Subcutaneous abdominal adipose tissue (tissue), 5 donors: ENCODE results near the gene KRTAP4-2.
"Not testable (repeated sequence)": the region's sequence is repeated elsewhere in the genome, so short reads cannot be mapped to it uniquely, and the experiment has no call there.

Experiments used
- H3K27ac ChIP-seq: one replicate; pipeline ENCODE4 v1.7.0; 2013; ENCODE audit warnings: low read depth, mild to moderate bottlenecking, inconsistent platforms, low read length, moderate library complexity
- H3K27me3 ChIP-seq, 5 donors: one replicate each; pipeline ENCODE4 v1.7.0; 2013; ENCODE audit warnings: low read length in 5 of 5, inconsistent platforms in 1 of 5; ENCODE audit not compliant: control insufficient read depth in 5 of 5, insufficient read depth in 4 of 5
- H3K36me3 ChIP-seq, 5 donors: one replicate each; pipeline ENCODE4 v1.7.0; 2013; ENCODE audit warnings: low read length in 5 of 5; ENCODE audit not compliant: control insufficient read depth in 5 of 5, insufficient read depth in 5 of 5
- H3K4me1 ChIP-seq, 5 donors: one replicate each; pipeline ENCODE4 v1.7.0; 2013; ENCODE audit warnings: low read length in 5 of 5, mild to moderate bottlenecking in 3 of 5, moderate library complexity in 1 of 5; ENCODE audit not compliant: control insufficient read depth in 5 of 5, insufficient read depth in 5 of 5
- H3K4me3 ChIP-seq, 5 donors: one replicate each; pipeline ENCODE4 v1.7.0; 2013; ENCODE audit warnings: low read length in 5 of 5, low read depth in 1 of 5
- H3K9ac ChIP-seq, 5 donors: one replicate each; pipeline ENCODE4 v1.7.0; 2013; ENCODE audit warnings: low read length in 5 of 5, mild to moderate bottlenecking in 4 of 5, moderate library complexity in 3 of 5
- H3K9me3 ChIP-seq, 5 donors: one replicate each; pipeline ENCODE4 v1.7.0; 2013; ENCODE audit warnings: low read length in 5 of 5; ENCODE audit not compliant: control insufficient read depth in 5 of 5
- donor health status: healthy.
- donor health status: healthy.
- donor health status: healthy.
- donor health status: healthy.
- donor health status: healthy.

The KRTAP4-2 gene

DNA sequence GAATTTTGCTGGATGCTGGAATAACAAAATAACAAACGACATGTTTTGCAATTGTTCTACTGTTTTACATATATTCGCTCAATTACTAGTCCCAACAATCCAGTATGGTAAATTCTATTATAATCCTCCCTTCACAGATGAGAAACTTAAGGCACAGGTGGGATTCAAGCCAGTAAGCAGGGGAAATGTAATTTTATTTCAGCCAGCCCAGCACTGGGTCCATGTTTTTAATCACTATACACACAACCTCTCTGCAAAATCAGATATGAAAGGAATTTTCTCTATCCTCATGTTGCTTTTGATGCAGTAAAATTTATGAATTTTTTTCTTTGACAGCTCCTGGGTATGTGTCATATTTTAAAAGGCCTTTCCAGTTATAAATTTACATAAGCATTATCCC is 32.8 kb downstream of the KRTAP4-2 start:
- H3K27ac ChIP-seq: no peak overlapping the region
- H3K9me3 ChIP-seq: peaks cover under 1 to 14% (median 8%) of the 10 kb centered on the region in 5 donors
- peaks cover 0 to 5% (median 0%) of the 10 kb centered on the region in 5 donors for H3K27me3 ChIP-seq
- no peak overlapping the region for H3K4me3 ChIP-seq
- no peak overlapping the region for H3K9ac ChIP-seq
- H3K36me3 ChIP-seq: no peaks in the 10 kb centered on the region
- H3K4me1 ChIP-seq: no peaks in the 10 kb centered on the region

DNA sequence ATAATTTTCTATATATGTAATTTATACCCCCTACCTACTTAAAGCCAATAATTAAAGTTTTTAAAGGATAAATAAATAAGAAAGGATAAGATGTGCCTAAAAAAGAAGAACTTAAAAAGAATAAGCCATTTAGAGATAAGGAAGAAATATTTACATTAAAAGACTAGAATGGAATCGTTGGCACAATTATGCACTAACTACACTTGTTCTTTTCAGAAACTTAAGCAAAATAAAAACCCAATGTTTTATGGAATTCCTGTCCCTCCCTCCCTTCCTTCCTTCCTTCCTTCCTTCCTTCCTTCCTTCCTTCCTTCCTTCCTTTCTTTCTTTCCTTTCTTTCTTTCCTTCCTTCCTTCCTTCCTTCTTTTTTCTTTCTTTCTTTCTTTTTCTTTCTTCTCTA is 33.2 kb downstream of the KRTAP4-2 start:
- Histone ChIP-seq H3K36me3 (no peaks in the 10 kb centered on the region), H3K27ac (no peak overlapping the region)

DNA sequence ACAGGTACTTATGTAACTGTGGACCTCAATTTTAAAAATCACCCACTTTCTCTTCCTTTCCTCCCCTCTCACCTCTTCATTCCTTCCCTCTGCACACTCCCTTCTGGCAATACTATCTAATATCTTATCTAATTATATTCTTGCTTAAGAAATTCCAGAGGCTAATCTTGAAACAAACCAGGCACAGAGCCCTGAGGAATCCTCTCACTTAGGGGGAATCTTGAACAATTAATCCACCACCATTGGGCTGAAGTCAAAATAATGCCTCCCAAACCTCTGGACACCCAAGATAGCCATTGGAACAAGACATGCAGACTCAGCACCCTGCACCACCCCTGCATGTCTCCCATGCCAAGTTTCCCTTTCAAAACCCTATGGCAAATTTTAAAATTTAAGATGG is 36.7 kb downstream of the KRTAP4-2 start:
- H3K9ac ChIP-seq: no peak overlapping the region
- H3K36me3 ChIP-seq: no peaks in the 10 kb centered on the region
- peaks cover 3 to 21% (median 14%) of the 10 kb centered on the region in 5 donors for H3K9me3 ChIP-seq
- H3K4me3 ChIP-seq: no peak overlapping the region
- no peaks in the 10 kb centered on the region for H3K4me1 ChIP-seq
- peaks cover 0 to 4% (median 0%) of the 10 kb centered on the region in 5 donors for H3K27me3 ChIP-seq
- no peak overlapping the region for H3K27ac ChIP-seq

More for the DNA sequence above, 33.2 kb downstream of the KRTAP4-2 start:
- no peak overlapping the region for H3K9ac ChIP-seq
- no peaks in the 10 kb centered on the region for H3K4me1 ChIP-seq
- H3K27me3 ChIP-seq: peaks cover 0 to 4% (median 0%) of the 10 kb centered on the region in 5 donors
- H3K9me3 ChIP-seq: peaks cover 3 to 18% (median 11%) of the 10 kb centered on the region in 5 donors
- H3K4me3 ChIP-seq: no peak overlapping the region

DNA sequence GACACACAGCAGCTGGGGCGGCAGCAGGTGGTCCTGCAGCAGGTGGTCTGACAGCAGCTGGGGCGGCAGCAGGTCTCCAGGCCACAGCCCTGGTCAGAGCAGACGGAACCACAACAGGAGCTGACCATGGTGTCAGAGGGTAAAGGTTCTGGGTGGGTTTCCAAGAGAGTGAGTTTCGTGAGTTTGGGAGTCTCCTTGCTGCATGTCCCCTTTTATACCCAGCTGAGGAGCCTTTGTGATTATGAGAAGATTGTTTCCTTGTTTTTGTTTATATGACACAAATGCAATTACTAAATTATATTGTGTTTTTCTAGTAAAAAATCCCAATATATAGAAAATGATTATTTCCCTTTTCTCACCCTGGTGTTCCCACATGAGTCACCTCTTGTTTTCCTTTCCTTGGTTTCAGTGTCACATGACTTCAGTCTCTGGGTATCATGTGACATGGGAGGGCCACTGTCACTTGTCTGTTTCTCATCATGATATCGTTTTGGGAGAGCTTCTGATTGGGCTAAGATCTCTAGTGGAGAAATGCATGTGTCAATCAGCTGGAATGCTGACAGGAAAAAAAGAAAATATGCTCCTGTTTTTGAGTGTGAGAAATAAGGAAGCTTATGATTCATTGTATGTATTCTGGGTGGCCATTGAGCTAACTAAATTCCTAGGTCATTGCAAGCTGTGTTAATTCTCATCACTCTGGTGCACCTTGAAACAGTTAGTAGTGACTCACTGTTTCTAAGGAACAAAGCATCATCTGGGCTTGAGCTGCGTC is 37.5 kb downstream of the KRTAP4-2 start, which contains the start of gene KRTAP4-6:
Gene KRTAP4-6, minus strand, starts transcription at position 185 of the 772 bp plus-strand sequence. Its CDS starts 57 bp downstream, at position 128.
- H3K4me1 ChIP-seq: no peaks in the 10 kb centered on the region
- H3K27me3 ChIP-seq: peaks cover 0 to 4% (median 0%) of the 10 kb centered on the region in 5 donors
- H3K27ac ChIP-seq: no peak within 1 kb of the TSS
- H3K4me3 ChIP-seq: no peak within 1 kb of the TSS
- no peak within 1 kb of the TSS for H3K9ac ChIP-seq
- H3K36me3 ChIP-seq: no peaks in the 10 kb centered on the region
- H3K9me3 ChIP-seq: peaks cover 3 to 21% (median 14%) of the 10 kb centered on the region in 5 donors

DNA sequence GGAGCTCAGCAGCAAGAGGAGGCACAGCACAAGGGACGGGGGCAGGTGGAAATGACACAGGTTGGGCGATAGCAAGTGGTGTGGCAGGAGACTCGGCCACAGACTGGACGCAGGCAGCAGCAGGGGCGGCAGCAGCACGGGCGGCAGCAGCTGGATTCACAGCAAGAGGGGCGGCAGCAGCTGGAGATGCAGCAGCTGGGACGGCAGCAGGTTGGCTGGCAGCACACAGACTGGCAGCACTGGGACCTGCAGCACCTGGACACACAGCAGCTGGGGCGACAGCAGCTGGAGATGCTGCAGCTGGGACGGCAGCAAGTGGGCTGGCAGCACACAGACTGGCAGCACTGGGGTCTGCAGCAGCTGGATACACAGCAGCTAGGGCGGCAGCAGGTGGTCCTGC is 38.2 kb downstream of the KRTAP4-2 start:
- not testable (repeated sequence) for H3K9ac ChIP-seq, H3K4me3 ChIP-seq, H3K4me1 ChIP-seq, H3K36me3 ChIP-seq, H3K27me3 ChIP-seq, H3K27ac ChIP-seq
- H3K9me3 ChIP-seq: peaks cover 3 to 21% (median 14%) of the 10 kb centered on the region in 5 donors

DNA sequence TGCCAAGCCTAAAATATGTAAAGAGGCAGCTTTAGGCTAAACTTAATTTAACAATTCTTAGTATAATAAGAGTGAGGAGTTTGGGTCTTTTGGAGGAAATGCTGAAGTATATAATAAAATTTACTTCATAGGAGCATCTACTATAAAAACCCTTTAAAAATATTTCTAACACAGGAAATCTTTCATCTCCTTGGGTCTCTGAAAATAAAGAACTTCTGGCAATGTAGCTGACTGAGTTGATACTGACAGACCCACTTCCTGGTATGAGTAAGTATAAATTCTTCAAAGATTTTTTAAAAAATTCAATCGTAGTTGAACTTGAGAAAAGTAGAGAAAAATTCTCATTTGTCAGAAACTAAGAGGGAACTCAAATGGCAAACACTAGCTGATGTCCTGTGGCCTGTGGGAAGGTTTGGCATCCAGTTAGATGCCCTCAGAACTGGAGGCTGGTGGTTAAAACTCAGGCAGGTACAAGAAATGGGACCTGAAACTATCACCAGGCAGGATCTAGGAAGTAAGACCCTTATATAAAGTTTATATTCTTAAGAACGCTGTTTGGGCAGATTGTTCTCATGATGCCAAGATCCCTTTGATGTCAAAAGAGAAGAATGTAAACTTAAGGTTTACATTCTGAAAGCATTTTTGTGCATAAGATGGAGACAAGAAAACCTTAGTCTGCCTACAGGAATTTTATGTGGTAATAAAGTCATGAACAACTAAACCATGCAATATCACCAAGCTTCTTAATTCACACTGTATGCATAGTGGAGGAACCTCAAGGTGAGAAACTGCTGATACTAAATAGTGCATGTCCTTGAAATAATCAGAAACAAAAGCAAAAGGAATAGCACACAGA is 43.9 kb downstream of the KRTAP4-2 start:
- no peak overlapping the region for H3K27ac ChIP-seq
- peaks cover 0 to 3% (median 0%) of the 10 kb centered on the region in 5 donors for H3K9me3 ChIP-seq
- no peaks in the 10 kb centered on the region for H3K4me1 ChIP-seq
- no peaks in the 10 kb centered on the region for H3K36me3 ChIP-seq
- no peak overlapping the region for H3K4me3 ChIP-seq
- H3K27me3 ChIP-seq: no peaks in the 10 kb centered on the region
- no peak overlapping the region for H3K9ac ChIP-seq

DNA sequence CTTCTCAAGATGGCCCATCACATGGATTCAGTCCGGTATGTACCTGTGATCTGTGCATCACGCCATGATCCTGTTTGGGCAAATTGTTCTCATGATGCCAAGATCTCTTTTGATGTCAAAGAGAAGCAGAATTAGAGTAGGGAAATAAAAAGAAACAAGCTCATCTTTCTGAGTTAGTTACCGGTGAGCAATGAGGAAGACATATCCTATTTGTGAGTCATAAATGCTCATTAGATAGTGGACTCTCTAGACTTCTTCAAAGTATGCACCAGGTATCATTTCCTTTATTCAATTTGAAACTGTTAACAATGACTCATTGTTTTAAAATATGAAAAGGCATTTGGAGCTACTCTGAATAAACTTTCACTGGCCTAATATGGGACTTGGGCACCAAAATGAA is 46.0 kb downstream of the KRTAP4-2 start:
- H3K36me3 ChIP-seq: no peaks in the 10 kb centered on the region
- no peak overlapping the region for H3K4me3 ChIP-seq
- H3K9ac ChIP-seq: no peak overlapping the region
- no peaks in the 10 kb centered on the region for H3K4me1 ChIP-seq
- no peaks in the 10 kb centered on the region for H3K27me3 ChIP-seq
- no peak overlapping the region for H3K27ac ChIP-seq
- H3K9me3 ChIP-seq: no peaks in the 10 kb centered on the region
